NCI-H2196 (cell line): ENCODE results near the gene ELN.
"Not testable (repeated sequence)": the region's sequence is repeated elsewhere in the genome, so short reads cannot be mapped to it uniquely, and the experiment has no call there.

ENCODE experiments used
- DNase-seq: peaks from one replicate; lab custom pipeline; 2025; ENCODE audit not compliant: unreplicated experiment; lab: John Stamatoyannopoulos, UW

The ELN gene

GRCh38 chr7:74000489-74001149 is 27.4 kb upstream of the ELN start:
- DNase-seq: no peak

GRCh38 chr7:74001150-74001494 is 26.9 kb upstream of the ELN start:
- no peak for DNase-seq

GRCh38 chr7:74002474-74003017 is 25.4 kb upstream of the ELN start:
- DNase-seq: no peak

- no peak for DNase-seq
These were observed 24.4 kb upstream of the ELN start for GRCh38 chr7:74003621-74004020.

GRCh38 chr7:74006032-74006431 is 21.9 kb upstream of the ELN start:
- no peak for DNase-seq

- no peak for DNase-seq
These were observed 21.3 kb upstream of the ELN start for GRCh38 chr7:74006451-74007241.

GRCh38 chr7:74007242-74007567 is 20.8 kb upstream of the ELN start:
- no peak for DNase-seq

GRCh38 chr7:74008687-74009086 is 19.3 kb upstream of the ELN start:
- no peak for DNase-seq

GRCh38 chr7:74009719-74010118 is 18.3 kb upstream of the ELN start:
- no peak for DNase-seq

GRCh38 chr7:74010407-74010806 is 17.6 kb upstream of the ELN start:
- no peak for DNase-seq

GRCh38 chr7:74011421-74011820 is 16.6 kb upstream of the ELN start:
- not testable (repeated sequence) for DNase-seq

- no peak for DNase-seq
These were observed 15.1 kb upstream of the ELN start for GRCh38 chr7:74012842-74013249.

GRCh38 chr7:74013539-74014272 is 14.3 kb upstream of the ELN start:
- DNase-seq: no peak

- no peak for DNase-seq
These were observed 13.0 kb upstream of the ELN start for GRCh38 chr7:74014931-74015330.

GRCh38 chr7:74015670-74016069 is 12.3 kb upstream of the ELN start:
- no peak for DNase-seq

- no peak for DNase-seq
These were observed 10.8 kb upstream of the ELN start for GRCh38 chr7:74017125-74017524.

- DNase-seq: no peak
These were observed 9.6 kb upstream of the ELN start for GRCh38 chr7:74018246-74018895.

- no peak for DNase-seq
These were observed 8.8 kb upstream of the ELN start for GRCh38 chr7:74019149-74019548.

- no peak for DNase-seq
These were observed 7.6 kb upstream of the ELN start for GRCh38 chr7:74020390-74020789.

GRCh38 chr7:74021546-74022320 is 6.2 kb upstream of the ELN start:
- no peak for DNase-seq

GRCh38 chr7:74022507-74022906 is 5.5 kb upstream of the ELN start:
- DNase-seq: no peak
